Omental fat pad (tissue), 4 donors: ENCODE measurements around the gene FCHSD1. TPM values are rescaled to one million over a fixed set of nuclear protein-coding genes. Genes with fewer than 3 reads are reported as not detected.

ENCODE experiments used
- ATAC-seq: fragments of 150-250 bp; one replicate; pipeline ENCODE4 v1.9.1; 2016; ENCODE audit warnings: mild to moderate bottlenecking, moderate library complexity; ENCODE audit not compliant: low FRiP score
- DNase-seq: peaks from one replicate; pipeline ENCODE4 v3.0.0-alpha.2; 2019; ENCODE audit warnings: low spot score
- total RNA-seq, 4 donors: library from RNA; depleted of rRNA; stranded (reverse); fragments of >200 nt; gene quantifications; one replicate each; pipeline ENCODE4 v1.1.0, GENCODE V29; 2016
- TF ChIP-seq, protein P1 (sequence below), 3 donors: fragments of 450-650 bp; IDR thresholded peaks; one replicate each; pipeline ENCODE4 v1.5.1; 2016 to 2017; ENCODE audit warnings: antibody characterized with exemption in 3 of 3, mild to moderate bottlenecking in 3 of 3, moderate library complexity in 2 of 3

Gene FCHSD1
- total RNA-seq, 4 donors from 2014 or later: 11.2 to 19.7 (median 15.5) TPM

DNA sequence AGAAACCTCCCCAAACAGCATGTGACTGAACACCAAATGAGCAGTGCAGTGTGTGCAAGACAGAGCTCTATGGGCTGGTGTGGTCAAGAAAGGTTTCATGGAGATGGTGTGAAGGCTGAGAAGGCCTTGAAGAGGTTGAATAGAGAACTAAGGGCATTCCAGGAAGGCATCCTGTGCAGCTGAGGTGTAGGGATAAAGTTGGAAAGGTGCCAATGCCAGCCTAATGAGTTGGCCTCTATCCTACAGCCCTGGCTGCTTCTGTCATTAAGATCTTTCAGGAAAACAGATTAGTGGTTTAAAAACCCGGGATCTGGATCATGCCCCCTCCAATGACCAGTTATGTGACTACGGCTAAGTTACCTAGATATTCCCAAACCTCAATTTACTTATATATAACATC is 18.6 kb downstream of the FCHSD1 start:
- ATAC-seq (no peak), DNase-seq (no peak)
- TF ChIP-seq, protein P1, sequence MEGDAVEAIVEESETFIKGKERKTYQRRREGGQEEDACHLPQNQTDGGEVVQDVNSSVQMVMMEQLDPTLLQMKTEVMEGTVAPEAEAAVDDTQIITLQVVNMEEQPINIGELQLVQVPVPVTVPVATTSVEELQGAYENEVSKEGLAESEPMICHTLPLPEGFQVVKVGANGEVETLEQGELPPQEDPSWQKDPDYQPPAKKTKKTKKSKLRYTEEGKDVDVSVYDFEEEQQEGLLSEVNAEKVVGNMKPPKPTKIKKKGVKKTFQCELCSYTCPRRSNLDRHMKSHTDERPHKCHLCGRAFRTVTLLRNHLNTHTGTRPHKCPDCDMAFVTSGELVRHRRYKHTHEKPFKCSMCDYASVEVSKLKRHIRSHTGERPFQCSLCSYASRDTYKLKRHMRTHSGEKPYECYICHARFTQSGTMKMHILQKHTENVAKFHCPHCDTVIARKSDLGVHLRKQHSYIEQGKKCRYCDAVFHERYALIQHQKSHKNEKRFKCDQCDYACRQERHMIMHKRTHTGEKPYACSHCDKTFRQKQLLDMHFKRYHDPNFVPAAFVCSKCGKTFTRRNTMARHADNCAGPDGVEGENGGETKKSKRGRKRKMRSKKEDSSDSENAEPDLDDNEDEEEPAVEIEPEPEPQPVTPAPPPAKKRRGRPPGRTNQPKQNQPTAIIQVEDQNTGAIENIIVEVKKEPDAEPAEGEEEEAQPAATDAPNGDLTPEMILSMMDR (IDR thresholded peaks at IDR 0.05): no peak

DNA sequence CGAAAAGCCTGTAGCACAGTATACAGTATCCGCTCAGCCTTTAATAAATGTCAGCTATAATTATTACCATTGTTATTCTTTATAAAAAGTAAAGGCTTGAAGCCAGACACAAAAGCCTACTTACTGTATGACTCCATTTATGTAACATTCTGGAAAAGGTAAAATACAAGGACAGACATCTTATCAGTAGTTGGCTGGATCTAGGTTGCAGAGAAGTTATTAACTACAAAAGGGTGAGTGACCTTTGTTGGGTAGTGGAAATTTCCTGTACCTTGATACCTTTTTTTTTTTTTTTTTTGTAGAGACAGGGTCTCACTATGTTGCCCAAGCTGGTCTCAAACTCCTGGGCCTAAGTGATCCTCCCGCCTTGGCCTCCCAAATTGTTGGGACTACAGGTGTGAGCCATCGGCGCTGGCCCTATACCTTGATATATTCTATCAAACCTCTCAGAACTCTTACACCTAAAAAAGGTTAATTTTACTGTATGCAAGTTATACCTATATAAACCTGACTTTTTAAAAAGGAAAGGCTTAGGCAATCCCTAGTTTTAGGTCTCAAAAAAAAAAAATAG is 20.6 kb downstream of the FCHSD1 start:
- DNase-seq (no peak), ATAC-seq (no peak)
- TF ChIP-seq, protein P1 (IDR thresholded peaks at IDR 0.05): no peak

DNA sequence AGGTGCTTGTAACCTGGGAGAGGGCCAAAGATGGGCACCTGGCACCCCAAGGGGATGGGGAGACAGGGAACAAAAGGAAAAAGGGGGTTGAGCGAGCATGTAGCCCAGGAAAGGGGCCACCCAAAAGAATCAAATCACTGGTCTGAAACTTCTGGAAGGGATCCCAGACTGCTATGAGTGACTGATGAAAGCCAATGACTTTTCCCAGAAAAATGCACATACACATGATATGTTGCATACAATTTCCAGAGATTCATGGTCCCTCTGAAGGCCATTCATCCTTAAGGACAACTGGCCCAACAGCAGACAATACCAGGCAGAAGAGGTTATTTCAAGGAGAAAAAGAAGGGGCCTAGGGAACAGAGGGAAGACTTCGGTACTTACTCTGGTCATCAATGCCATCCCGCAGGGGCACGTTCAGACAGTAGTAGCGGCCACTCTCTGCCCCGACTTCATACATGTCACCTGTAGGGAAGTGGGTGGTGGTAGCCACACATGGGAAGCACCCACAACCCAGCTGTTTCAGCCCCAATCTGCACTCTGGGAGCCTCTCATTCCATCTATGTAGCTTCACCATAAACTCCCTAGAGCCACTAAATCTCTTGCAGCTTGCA is 22.9 kb downstream of the FCHSD1 start:
- ATAC-seq (no peak), DNase-seq (no peak)
- TF ChIP-seq, protein P1 (IDR thresholded peaks at IDR 0.05): no peak

DNA sequence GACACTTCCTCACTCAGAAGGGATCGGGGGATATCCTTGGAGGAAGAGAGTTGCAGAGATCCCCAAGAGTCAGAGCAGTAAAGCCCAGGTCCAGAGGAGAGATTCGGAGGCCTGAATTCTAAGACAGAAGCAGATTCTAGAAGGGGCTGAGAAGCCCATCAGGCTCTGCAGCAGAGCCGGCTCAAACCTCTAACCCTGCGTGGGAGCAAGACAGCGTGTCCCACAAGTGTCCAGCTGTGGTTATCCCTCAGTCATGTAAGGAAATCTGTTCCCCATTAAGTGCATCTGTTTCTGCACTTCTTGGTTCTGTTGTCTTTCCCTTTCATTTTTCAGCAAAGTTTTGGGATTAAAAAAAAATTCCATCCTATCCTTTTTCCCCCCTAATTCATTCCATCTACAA is 27.6 kb downstream of the FCHSD1 start:
- TF ChIP-seq, protein P1 (IDR thresholded peaks at IDR 0.05): no peak
- DNase-seq: no peak
- no peak for ATAC-seq

DNA sequence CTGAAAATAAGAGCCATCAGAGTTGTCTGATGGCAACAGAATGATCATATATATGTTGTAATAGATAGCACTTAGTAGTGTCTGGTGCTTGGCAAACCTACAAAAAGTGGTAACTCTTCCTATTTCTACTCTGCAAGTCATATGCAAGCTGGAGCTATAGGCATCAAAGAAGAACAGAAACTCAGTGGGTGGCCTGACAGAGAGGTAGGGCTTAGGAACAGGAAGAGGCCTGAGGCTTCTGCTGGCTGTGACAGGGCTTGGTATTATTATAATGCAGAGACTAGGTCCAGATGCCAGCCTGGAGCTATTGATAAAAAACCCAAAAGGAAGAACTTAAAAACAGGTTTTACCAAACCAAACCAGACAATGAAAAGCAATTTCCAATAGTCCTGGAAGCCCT is 28.0 kb downstream of the FCHSD1 start:
- DNase-seq: no peak
- TF ChIP-seq, protein P1 (IDR thresholded peaks at IDR 0.05): no peak
- ATAC-seq: no peak

DNA sequence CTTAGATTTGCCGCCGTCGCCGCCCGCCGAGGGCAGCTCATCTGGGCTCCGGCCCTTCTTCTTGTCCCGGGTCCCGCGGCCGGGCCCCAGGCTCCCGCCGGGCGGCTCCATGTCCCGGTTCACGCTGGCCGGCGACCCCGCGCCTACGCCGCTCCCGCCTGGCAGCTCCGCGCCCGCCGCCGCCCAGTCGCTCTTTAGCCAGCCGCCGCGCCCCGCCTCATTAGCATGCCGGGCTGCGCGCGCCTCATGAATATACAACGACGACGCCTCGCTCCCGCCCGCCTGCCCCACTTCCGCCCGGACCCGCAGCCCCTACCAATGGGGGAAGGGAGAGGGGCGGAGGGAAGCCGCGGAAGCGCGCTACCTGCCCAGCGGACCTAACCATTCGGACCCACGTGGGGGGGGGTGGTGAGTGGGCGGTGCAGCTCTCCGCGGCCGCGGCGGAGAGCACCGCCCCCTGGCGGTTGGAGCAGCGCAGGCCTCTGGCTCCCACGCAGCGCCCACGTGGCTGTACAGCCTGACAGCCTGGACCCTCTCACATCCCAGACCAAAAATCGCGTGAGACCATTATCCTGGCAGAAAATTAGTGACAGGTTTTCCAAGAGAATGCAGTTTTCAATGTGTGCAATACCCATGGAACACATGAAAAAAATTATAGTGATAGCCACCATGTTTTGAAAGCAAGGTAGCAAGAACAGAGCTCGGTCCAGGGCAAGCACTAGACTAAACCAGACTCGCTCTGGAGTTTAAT is 32.2 kb downstream of the FCHSD1 start, which contains the start of gene DIAPH1:
TSS of gene DIAPH1 (minus strand) at position 197 of the 751 bp plus-strand sequence. CDS start at position 111, 86 bp downstream.
- DNase-seq (peak; percentile 96), ATAC-seq (peak; percentile 98)
- TF ChIP-seq, protein P1 (IDR thresholded peaks at IDR 0.05): peak in 2 of 3 donors; percentile 90 to 100
